ENCODE results near the gene UBE4B.
"Not testable (repeated sequence)": the region's sequence is repeated elsewhere in the genome, so short reads cannot be mapped to it uniquely, and the experiment has no call there.

UBE4B gene

DNA sequence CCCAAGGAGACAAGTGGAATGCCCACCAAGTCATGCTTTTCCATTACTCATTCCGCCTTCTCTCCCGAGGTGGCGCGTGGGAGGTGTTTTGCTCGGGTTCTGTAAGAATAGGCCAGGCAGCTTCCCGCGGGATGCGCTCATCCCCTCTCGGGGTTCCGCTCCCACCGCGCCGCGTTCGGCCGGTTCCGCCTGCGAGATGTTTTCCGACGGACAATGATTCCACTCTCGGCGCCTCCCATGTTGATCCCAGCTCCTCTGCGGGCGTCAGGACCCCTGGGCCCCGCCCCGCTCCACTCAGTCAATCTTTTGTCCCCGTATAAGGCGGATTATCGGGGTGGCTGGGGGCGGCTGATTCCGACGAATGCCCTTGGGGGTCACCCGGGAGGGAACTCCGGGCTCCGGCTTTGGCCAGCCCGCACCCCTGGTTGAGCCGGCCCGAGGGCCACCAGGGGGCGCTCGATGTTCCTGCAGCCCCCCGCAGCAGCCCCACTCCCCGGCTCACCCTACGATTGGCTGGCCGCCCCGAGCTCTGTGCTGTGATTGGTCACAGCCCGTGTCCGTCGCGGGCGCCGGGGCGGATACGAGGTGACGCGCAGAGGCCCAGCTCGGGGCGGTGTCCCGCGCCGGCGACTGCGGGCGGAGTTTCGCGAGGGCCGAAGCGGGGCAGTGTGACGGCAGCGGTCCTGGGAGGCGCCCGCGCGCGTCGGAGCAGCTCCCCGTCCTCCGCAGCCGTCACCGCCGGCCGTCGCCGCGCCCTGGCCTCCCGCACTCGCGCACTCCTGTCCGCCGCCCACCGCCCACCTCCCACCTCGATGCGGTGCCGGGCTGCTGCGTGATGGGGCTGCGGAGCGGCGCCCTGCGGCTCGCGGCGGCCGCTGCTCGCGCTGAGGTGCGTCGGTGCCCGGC is 177.4 kb downstream of the UBE4B start, which contains the start of gene KIF1B:
Gene KIF1B (plus strand): TSS at position 666 of the 906 bp plus-strand sequence. CDS start 21,759 bp downstream, outside the sequence.
- DNase-seq (ENCODE audit: low read depth, low spot score): peak; percentile 94

DNA sequence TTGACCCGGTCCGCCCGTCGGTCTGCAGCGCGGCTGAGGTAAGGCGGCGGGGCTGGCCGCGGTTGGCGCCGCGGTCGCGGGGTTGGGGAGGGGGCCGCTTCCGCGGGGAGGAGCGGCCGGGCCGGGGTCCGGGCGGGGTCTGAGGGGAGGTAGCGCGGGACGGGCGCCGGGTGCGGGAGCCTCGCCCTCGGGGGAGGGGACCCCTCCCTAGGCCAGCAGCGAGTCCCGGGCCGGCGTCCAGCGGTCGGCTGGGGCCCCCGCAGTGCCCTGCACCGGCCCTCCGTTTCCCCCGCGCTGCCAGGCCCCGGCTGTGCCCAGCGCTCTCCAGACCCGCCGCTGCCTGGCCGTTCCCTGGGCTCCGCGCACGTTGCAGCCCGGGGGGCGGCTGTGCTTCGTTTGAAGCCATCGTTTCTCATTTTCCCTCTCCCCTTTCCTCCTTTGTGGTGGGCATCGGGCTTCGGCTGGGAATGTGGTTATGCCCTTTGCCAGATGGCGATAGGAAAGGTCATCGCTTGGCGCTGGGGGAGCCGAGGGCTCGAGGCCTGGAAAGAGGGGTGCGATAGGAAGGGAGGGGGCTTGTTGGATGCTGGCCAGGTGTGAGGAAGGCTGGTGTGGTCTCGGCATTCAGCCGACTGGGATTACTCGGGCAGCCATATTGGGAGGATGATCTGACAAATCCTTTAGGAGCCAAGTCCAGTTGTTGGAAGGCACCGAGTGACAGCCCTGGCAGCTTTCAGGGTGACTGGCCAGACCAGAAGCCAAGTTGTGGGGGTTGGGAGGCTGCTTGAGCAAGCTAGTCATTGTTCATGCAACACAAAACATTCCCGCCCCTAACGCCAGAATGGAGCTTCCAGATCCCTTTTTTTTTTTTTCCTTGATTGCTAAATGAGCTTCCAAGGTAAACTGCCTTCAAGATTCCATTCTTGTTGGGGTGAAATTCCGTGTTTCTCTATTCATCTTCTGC is 178.4 kb downstream of the UBE4B start:
- DNase-seq (ENCODE audit: low read depth, low spot score): peak; percentile 45

DNA sequence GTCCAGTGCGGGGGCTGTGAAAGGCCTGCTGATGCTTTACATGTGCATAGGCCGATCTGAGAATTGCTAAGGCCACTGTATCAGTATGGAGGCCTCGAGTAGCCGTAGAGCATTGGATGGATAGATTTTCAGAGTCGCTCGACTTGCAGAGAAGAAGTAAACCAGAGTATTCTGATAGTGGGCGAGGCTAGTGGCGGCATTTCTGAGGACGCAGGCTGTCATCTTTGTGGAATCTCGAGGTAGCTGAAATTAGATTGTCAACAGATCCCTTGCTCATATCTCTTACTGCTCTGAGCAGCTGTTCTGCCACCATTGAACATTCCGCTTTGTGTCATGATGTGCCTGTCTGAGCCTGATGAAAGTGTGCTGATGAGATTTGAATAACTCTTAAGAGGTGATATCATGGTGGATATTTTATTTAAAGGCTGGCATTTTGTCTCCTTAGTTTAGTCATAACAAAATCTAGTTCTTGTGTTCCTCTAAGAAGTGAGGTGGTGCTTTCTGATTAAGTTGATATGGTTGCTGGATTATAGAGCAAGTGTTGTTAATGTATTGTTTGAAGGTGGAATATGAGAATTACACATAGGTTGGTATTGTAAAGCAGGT is 179.2 kb downstream of the UBE4B start:
- no peak for DNase-seq (ENCODE audit: low read depth, low spot score)

DNA sequence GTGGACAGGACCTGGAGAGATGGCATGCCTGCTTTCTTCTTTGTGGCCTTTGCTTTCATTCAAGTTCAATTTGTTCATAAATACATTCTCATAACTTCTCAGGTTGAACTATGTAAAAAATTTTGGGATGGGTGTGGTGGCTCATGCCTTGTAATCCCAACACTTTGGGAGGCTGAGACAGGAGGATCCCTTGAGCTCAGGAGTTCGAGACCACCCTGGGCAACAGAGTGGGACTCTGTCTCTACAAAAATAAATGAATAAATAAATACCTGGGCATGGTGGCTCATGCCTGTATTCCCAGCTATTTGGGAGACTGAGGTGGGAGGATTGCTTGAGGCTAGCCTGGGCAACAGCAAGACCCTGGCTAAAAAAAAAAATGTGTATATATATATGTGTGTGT is 179.7 kb downstream of the UBE4B start:
- DNase-seq (ENCODE audit: low read depth, low spot score): no peak

DNA sequence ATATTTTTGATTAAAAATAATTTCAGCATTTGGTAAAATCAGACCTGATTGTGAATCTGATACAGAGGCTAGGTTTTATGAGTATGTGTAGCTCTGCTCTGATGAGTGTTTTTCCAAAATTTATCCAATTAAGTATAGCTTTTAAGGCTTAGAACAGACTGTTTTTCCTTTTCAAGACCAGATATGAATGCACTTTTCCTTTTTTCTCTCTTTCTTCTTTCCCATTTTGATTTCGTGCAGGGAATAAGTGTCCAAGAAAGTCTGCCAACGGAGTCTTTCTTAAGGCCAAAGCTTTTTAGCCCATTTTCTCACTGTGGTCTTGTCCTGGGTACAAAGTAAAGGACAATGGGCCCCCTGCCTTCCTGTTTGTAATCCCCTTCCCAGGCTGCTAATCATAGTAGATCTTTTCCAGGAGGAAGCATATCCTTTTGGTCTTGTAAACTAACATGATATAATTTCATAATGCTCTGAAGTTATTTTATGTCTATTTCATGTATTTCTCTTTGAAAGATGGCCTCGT is 180.5 kb downstream of the UBE4B start:
- no peak for DNase-seq (ENCODE audit: low read depth, low spot score)

DNA sequence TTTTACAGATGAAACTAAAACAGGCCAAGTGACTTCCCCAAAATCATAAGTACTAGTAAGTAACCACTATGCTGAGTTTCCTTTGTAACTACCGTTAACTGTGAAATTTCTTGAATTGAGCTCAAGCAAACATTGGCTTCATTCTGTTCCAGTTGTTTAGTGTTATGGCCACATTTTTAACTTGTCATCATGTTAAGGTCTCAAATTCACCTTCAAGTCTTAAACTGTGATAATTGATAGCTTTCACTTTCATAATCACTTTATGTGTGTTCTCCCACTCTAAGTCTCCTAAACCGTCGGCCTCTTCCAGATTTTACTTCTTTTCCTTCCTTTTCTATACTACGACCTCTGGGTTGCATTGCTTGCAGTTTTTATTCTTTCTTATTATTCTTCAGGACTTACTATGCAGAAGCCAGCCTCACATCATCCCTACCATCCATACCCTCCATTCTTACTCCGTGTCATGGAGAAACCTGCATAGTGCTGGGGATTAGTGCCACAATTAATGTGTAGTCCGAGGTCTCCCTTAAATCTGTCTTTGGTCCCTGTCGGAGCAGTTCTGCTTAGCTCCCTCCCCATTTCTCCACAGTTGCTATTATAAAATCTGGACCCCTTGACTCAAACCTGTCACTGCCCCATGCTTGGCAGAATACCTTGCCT is 183.5 kb downstream of the UBE4B start:
- no peak for DNase-seq (ENCODE audit: low read depth, low spot score)

DNA sequence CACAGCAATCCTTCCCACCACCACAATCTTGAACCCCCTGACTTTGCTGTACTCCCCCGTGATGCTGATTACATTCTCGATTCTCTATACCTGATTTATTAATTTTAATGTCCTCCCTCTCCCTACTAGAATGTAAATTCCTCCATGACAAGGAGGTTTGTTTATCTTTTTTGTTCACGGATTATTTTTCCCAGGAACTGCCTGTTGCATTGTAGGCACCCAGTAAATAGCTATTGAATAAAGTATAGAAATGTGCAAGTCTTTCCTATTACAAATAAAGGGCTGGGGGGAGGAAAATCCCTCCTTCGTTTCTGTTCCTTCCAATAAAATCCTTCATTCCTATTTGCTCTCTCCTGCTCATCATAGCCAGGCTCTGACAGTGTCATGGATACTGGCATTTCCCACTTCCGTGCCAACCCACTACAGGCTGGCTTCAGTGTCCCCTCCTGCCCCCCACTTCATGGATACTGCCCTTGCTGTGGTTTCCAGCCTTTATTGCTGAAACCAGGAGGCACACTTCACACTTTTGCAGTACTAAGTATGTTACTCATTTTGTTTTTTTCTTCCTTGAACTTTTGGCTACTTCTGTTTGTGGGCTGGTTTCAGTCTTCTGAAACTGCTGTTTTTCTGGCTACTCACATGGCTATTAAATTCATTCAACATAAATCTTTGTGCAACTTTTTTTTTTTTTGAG is 185.1 kb downstream of the UBE4B start:
- DNase-seq (ENCODE audit: low read depth, low spot score): no peak

DNA sequence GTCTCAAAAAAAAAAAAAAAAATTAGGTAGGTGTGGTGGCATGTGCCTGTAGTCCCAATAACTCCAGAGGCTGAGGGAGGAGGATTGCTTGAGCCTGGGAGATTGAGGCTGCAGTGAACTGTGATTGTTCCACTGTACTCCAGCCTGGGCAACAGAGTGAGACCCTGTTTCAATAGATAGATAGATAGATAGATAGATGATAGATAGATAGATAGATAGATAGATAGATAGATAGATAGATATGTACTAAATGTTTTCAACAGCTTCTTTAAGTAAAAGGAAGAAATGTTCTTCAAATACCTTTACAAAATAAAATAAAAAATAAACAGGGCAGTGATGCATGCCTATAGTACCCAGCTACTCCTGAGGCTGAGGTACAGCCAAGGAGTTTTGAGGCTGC is 187.4 kb downstream of the UBE4B start:
- DNase-seq (ENCODE audit: low read depth, low spot score): no peak

DNA sequence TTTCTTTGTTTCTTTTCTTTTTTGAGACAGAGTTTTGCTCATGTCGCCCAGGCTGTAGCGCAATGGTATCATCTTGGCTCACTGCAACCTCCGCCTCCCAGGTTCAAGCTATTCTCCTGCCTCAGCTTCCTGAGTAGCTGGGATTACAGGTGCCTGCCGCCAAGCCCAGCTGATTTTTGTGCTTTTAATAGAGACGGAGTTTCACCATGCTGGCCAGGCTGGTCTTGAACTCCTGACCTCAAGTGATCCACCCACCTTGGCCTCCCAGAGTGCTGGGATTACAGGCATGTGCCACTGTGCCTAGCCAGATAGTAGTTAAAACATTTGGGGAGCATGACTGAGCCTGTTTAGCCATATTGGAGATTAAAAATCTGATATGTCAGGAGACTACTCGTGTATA is 187.9 kb downstream of the UBE4B start:
- not testable (repeated sequence) for DNase-seq (ENCODE audit: low read depth, low spot score)

DNA sequence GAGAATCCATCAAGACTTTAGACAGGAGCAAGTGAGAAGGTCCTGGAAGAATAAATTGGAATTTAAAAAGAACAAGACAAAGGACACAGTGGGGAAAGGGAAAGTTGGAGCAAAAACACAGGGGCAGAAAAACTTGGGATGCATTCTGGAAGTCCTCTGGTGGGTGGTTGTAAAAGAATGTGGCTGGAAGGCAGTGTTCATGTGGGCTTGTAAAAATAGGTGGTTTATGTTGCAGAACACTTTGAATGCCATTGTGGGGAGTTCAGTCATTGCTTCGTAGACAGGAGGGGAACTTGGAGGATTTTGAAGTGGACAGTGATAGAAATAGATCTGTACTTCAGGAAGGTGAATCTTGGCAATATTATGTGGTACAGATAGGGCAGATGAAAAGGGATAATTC is 192.8 kb downstream of the UBE4B start:
- no peak for DNase-seq (ENCODE audit: low read depth, low spot score)

DNA sequence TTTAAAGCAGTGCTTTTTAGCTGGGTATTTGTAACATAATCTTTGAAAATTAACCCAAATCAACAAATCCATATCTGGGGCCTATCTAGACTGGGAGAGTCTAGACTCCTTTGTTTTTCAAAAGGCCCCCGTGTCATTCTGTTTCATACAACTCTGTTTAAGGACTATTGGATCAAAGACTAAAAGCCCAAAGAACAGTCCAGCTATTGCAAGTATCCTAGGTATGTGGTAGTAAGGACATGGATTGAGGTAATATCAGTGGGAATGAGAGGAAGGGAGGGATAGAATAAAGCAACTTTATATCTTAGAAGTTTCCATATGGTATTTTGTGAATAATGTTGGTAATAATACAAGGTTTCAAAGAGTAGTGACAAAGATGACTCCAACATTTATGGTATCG is 195.8 kb downstream of the UBE4B start:
- no peak for DNase-seq (ENCODE audit: low read depth, low spot score)

DNA sequence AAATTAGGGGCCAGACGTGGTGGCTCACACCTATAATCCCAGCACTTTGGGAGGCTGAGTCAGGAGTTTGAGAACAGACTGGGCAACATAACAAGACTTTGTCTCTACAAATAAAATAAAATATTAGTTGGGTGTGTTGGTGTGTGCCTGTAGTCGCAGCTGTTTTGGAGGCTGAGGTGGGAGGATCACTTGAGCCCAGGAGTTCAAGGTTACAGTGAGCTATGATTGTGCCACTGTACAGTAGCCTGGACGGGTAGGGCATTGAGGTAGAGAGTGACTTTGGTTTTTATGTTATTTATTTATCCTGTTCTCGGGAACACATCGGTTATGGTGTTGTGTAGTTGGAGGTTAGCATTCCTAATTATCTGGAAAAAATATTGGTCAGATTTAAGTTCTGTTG is 197.1 kb downstream of the UBE4B start:
- no peak for DNase-seq (ENCODE audit: low read depth, low spot score)
